Epithelial cell of proximal tubule (primary cell): ENCODE results near the gene ACSS1. TPM values are rescaled to one million over a fixed set of nuclear protein-coding genes. Genes with fewer than 3 reads are reported as not detected.

Experiments
- DNase-seq: peaks from one replicate; pipeline ENCODE4 v3.0.0-alpha.2; 2011; ENCODE audit warnings: low read depth
- H3K4me3 ChIP-seq: 2 replicates; pipeline ENCODE4 v1.5.1; 2011; ENCODE audit warnings: low read depth, mild to moderate bottlenecking, low read length
- CTCF ChIP-seq: conservative IDR thresholded peaks from 2 replicates; pipeline ENCODE4 v1.5.1; 2012; ENCODE audit warnings: low read depth, mild to moderate bottlenecking, low read length
- total RNA-seq: library from RNA; depleted of rRNA; stranded (reverse); fragments of >200 nt; gene quantifications from 2 replicates; pipeline ENCODE4 v1.2.3, GENCODE V29; 2015

Gene ACSS1
- total RNA-seq, 1 donor from 2014 or later, result 3.9 TPM

GRCh38 chr20:25046181-25046641 lies 11.7 kb downstream of the ACSS1 start:
- H3K4me3 ChIP-seq, result no peak overlapping the region
- no peak for TF ChIP-seq CTCF
- no peak for DNase-seq

- TF ChIP-seq CTCF, result no peak
- H3K4me3 ChIP-seq, result no peak overlapping the region
- DNase-seq, result no peak
These were observed 12.6 kb downstream of the ACSS1 start for GRCh38 chr20:25045343-25045712.

GRCh38 chr20:25044660-25045342 lies 13.1 kb downstream of the ACSS1 start:
- TF ChIP-seq CTCF, result no peak
- DNase-seq, result no peak
- H3K4me3 ChIP-seq, result no peak overlapping the region

- no peak for DNase-seq
- TF ChIP-seq CTCF, result no peak
- H3K4me3 ChIP-seq, result no peak overlapping the region
These were observed 13.7 kb downstream of the ACSS1 start for GRCh38 chr20:25044261-25044560.

- TF ChIP-seq CTCF, result no peak
- H3K4me3 ChIP-seq, result no peak overlapping the region
- DNase-seq, result no peak
These were observed 14.3 kb downstream of the ACSS1 start for GRCh38 chr20:25043499-25044260.

GRCh38 chr20:25042531-25043498 lies 15.1 kb downstream of the ACSS1 start:
- no peak overlapping the region for H3K4me3 ChIP-seq
- DNase-seq, result no peak
- TF ChIP-seq CTCF, result no peak
